Gastrocnemius medialis (tissue), 4 donors: ENCODE data around the gene FRS3.

ENCODE experiments used
- CTCF ChIP-seq, 5 experiments: fragments of 450-650 bp in 3 of 5; fragments of 200-600 bp in 2 of 5; sonication (generic) in 2 of 5; IDR thresholded peaks in 4 of 5; conservative IDR thresholded peaks in 1 of 5; 1 replicate in 4 of 5; 2 replicates in 1 of 5; pipeline ENCODE4 v1.5.1; 2016 to 2019; ENCODE audit warnings: antibody characterized with exemption in 5 of 5, mild to moderate bottlenecking in 3 of 5, moderate library complexity in 3 of 5
- POLR2A ChIP-seq, 2 donors: fragments of 450-650 bp; IDR thresholded peaks; one replicate each; pipeline ENCODE4 v1.6.1; 2017; ENCODE audit warnings: antibody characterized with exemption in 2 of 2, mild to moderate bottlenecking in 2 of 2, moderate library complexity in 2 of 2

GRCh38 chr6:41791984-41792383 lies 12.3 kb upstream of the FRS3 start:
- TF ChIP-seq POLR2A (IDR thresholded peaks at IDR 0.05) (no peak), CTCF (IDR thresholded peaks at IDR 0.05 in 4 of 5, conservative IDR thresholded peaks at IDR 0.05 in 1 of 5) (no peak)
